GM19240 (cell line): Measurements from ENCODE around the gene UTRN.

Experiments used
- DNase-seq: peaks from one replicate; pipeline ENCODE4 v3.0.0; 2011; ENCODE audit warnings: low spot score; ENCODE audit not compliant: insufficient read length

The UTRN gene

GRCh38 chr6:144284783-144285547 lies at the start of gene UTRN:
Gene UTRN (plus strand): TSS chr6:144285335. CDS start chr6:144291829, 6,494 bp downstream.
- DNase-seq, result peak; percentile 35

DNA sequence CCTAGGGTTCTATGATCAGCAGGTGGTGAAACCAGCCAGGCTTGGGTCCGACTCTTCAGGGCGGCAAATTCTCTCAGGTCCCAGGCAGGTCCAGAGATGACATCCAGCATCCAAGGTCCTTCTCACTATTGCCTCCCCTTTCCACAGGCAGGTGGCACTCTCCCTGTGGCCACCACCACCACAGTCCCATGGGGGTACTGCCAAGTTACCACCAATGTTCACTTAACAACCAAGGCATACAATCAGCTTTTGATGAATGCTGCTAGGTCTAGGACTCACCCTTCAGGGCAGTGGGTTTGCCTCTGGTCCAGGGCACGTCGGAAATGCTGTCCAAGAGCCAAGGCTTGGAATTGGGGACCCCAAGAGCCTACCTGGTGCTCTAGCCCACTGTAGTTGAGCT lies 40.4 kb upstream of the UTRN start:
- no peak for DNase-seq

- DNase-seq, result no peak
Observed at GRCh38 chr6:144246988-144247387, 38.1 kb upstream of the UTRN start.

- DNase-seq, result no peak
Observed at GRCh38 chr6:144248003-144248402, 37.1 kb upstream of the UTRN start.

DNA sequence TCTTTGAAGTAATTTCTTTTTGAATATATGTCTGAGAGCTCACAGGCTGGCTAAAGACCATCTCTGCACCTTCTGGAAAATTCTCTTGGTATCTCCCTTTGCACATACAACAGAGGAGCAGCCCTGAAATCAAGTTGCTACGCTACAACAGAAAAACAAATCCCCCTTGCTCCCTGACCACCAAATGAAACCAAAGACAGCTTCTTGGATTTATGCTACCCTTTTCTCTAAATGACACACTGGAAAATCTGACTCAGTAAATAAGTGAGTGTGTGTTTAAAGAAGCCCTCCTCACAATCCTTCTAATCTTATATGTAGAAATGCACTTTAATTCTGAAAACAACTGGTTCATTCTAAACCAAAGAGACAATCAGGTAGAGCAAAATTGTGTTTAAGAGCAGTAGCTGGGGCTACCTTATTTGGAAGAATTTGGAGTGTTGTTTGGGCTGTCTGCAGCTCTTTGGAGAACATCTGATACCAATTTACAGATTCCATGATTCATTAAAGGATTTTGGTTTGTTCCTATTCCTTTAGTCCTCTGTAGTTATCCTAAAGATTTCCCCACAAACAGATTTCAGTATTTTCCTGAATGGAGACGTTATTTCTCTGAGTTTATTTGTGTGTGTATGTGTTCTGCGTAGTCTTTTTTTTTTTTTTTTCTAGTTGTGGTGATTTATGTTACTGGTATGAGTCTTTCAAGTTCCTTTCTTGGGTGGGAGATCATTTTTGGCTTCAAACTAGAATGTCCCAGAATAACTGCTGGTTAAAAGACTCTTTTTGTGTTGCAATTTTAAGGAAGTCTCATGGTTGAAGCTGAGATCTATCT lies 36.4 kb upstream of the UTRN start:
- DNase-seq, result no peak

- no peak for DNase-seq
Observed at GRCh38 chr6:144250276-144250675, 34.9 kb upstream of the UTRN start.

DNA sequence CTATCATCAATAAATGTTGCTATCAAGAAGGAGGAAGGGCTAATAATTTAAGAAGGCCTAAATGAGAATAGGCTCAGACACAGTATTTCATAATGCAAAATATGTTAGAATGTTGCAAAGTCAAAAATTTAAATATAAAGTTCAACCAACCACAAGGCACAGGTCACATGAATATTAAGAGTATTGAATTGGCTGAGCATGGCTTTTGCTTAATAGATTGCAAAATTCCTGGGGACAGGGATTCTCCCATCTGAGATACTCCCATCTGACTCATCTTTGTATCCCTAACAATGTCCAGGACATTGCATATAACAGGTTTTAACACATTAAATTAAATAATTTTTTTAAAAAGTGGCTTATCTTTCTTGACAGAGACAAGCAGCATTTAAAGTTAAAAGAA lies 32.9 kb upstream of the UTRN start:
- no peak for DNase-seq

DNA sequence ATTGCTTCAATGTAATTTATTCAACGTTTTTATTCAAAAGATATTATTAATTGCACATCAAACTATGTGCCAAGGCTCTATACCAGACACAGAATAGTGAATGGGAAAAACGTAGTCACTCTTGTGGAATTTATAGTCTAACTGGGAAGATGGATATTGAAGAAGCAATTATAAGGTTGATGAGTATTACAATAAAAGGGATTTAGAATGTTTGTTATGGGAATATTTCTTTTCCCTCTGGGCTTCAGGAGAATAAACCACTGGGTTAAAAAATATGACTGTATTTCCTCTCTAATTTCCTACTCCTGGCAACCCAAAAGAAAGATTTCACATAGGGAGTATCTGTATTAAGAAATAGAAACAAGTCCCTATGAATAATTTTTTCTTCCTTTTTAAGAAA lies 25.1 kb upstream of the UTRN start:
- no peak for DNase-seq

GRCh38 chr6:144262470-144263369 lies 22.4 kb upstream of the UTRN start:
- no peak for DNase-seq

DNA sequence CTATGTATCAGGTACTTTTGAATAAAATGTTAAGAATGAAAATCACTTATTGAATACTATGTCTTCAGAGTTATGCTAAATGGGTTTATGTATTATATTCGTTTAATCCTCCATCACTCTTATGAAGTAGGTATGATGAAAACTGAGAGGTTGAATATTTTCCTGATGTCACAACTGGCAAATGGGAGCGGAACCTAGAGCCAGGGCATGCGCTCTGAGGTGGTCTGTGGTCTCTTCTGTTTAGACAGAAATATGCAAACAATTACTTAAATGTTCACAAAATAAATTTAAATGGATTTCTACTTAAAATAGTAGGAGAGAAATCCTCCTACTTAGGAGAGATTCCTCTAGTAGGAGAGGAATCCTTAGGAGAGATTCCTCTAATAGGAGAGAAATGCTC lies 21.3 kb upstream of the UTRN start:
- DNase-seq, result no peak

GRCh38 chr6:144264270-144265060 lies 20.7 kb upstream of the UTRN start:
- no peak for DNase-seq

DNA sequence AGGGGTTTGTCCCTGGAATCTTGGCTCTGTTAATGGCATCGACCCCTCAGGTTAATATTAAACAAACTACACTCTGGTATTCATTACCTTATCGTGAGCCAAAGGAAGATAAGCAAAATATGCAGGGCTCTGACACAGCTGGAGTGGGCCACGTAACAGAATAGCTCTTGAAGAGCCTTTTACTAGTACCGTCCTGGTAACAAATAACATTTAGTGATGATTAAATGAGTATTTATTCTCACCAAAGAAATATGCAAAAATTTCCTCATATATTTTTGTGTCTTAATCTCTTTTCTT lies 20.1 kb upstream of the UTRN start:
- DNase-seq, result no peak

- DNase-seq, result peak; percentile 11
Observed at GRCh38 chr6:144265390-144265789, 19.7 kb upstream of the UTRN start.

GRCh38 chr6:144266091-144266649 lies 19.0 kb upstream of the UTRN start:
- no peak for DNase-seq

DNA sequence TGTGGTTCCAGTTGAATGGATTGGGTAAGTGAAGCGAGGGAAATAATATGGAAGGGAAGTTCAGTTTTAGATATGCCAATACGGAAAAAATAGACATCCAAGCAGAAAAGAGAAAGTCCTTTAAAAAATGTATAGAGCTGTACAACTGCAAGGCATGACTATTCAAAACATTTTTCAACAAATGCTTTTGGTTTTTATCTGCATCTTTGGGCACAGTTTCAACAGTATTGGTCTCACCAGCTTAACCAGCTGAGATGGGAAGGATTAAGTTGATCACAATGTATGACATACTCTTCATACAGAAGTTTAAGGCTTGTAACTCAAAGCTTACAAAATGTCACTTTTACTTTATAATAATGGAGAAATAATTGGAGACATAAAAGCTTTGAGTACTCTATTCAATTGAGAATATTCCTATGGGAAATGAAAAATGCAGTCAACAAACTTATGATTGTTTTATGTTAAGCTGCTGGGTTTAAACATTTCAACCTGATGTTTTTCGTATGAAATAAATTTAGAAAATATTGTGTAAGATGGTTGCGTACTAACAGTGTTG lies 16.3 kb upstream of the UTRN start:
- no peak for DNase-seq

GRCh38 chr6:144277174-144277573 lies 8.0 kb upstream of the UTRN start:
- DNase-seq, result no peak

- no peak for DNase-seq
Observed at GRCh38 chr6:144277605-144278227, 7.4 kb upstream of the UTRN start.

DNA sequence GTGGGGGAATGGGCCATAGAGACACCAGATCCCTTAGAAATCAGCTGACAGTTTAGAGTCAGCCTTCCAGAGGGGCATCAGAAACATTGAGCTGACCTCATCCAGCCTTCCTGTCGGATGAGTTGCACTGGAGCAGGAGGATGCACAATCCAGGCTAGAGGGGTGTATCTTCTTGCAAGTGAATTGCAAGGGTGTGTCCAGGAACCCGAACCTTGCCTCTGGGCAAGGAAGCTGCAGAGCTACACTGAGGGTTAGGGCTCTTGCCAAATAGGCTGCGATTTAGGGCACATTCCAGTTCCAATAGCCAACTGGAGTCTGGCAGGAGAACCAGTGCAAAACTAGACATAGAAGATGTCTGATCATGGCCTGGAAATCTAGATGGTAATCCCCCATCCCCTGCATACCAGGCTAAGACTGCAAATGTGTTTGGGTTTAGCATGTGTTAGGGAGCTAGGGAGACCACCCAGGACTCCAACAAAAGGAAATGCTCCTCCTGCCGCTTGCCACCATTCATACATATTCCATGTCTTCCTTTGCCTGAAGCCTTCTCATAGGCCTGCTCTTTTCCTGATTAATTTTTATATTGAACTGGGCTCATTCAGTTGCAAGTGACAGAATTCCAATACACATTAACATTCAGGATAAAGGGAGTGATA lies 6.3 kb upstream of the UTRN start:
- no peak for DNase-seq

DNA sequence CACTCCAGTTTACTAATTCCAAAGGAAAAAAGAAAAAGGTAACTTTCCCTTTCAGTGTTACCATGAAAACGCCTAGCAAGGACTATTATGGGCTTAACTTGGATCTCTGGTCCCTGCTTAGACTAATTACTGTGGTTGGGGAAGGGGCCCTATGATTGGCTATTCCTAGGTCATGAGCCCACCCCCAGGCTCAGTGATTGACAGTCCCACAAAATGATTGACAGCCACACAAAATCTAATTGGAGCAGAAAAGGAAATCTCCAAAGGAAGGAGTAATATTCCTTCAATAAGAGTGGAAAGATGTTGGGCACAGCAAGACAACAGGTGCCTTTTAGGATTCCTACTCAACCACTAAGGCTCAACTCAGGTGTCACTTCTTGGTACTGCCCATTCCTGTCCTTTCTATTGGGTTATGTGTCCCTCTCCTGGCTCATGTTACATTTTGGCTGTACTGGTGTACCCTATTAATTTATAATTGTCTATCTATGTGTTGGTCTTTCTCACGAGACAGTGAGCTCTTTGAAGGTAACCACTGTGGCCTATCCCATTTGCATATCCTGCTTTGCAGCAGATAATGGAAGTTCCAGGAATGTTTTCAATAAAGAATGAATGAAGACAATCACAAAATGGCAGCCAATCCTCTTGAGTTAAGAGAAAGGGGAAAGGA lies 5.5 kb upstream of the UTRN start:
- DNase-seq, result no peak
